Right atrium auricular region (tissue), 2 donors: ENCODE results near the gene ALDH4A1. TPM values are rescaled to one million over a fixed set of nuclear protein-coding genes. Genes with fewer than 3 reads are reported as not detected.
A peak's percentile ranks its signal among the peaks of the same experiment; 100 is the strongest.

ENCODE experiments used
- DNase-seq: peaks from one replicate; pipeline ENCODE4 v3.0.0-alpha.2; 2019; ENCODE audit warnings: low spot score
- H3K27ac ChIP-seq, 2 donors: fragments of 200-600 bp; sonication (generic); 1 replicate in 1 of 2; 2 replicates in 1 of 2; pipeline ENCODE4 v1.5.1; 2016 to 2019
- H3K27me3 ChIP-seq, 2 donors: fragments of 200-600 bp; sonication (generic); one replicate each; pipeline versions ENCODE4 v1.5.1 to v1.6.0; 2017 to 2019
- H3K36me3 ChIP-seq: fragments of 200-600 bp; sonication (generic); one replicate; pipeline ENCODE4 v1.5.1; 2016
- H3K4me1 ChIP-seq, 2 donors: fragments of 200-600 bp; sonication (generic); one replicate each; pipeline versions ENCODE4 v1.5.1 to v1.6.0; 2017 to 2019
- H3K4me3 ChIP-seq, 2 donors: fragments of 200-600 bp; sonication (generic); 1 replicate in 1 of 2; 2 replicates in 1 of 2; pipeline ENCODE4 v1.5.1; 2017 to 2019; ENCODE audit warnings: mild to moderate bottlenecking in 1 of 2, moderate library complexity in 1 of 2
- H3K9me3 ChIP-seq, 2 donors: fragments of 200-600 bp; sonication (generic); one replicate each; pipeline ENCODE4 v1.5.1; 2019
- total RNA-seq, 2 donors: library from RNA; depleted of rRNA; stranded (reverse); fragments of >200 nt; gene quantifications; one replicate each; pipeline ENCODE4 v1.1.0, GENCODE V29; 2016
- TF ChIP-seq, protein P1 (sequence below), 2 donors: fragments of 200-600 bp; sonication (generic); IDR thresholded peaks; one replicate each; pipeline ENCODE4 v1.5.1; 2019; ENCODE audit warnings: antibody characterized with exemption in 2 of 2

ALDH4A1 gene
- total RNA-seq, 2 donors from 2014 or later, result 22.6 to 27.3 TPM

DNA sequence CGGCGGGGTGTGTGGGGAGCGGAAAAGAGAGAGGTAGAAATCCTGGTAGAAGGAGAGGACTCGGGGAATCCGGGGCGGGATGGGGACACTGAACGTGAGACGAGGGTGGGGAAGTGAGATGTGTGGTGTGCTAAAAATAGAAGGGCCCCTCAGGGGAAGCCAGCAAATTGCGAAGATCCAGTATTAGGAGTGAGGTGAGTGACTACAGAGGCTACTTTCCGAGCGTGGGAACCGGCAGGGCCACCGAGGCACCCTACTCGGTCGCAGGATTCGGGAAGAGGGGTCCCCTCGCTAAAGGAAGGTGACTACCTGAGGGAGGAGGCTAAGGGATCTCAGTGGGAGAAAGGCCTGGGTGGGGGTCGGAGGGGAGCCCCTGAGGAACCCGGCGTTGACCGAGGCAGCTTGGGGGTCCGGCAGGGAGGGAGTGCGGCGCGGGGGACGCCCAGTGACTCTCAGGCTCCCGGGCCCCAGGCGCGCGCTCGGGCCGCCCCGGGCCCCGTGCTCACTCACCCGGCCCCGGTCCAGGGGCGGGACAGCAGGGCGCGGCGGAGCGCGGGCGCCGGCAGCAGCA lies 318 bp downstream of the ALDH4A1 start:
- H3K27me3 ChIP-seq, result no peaks in the 10 kb centered on the region
- H3K36me3 ChIP-seq, result no peaks in the 10 kb centered on the region
- H3K4me3 ChIP-seq, result peak overlapping the region; percentile 80 to 83
- H3K4me1 ChIP-seq, result peaks cover 0 to 24% of the 10 kb centered on the region in 2 donors
- DNase-seq, result no peak
- no peaks in the 10 kb centered on the region for H3K9me3 ChIP-seq
- H3K27ac ChIP-seq, result peak overlapping the region; percentile 88 to 93
- TF ChIP-seq, protein P1, sequence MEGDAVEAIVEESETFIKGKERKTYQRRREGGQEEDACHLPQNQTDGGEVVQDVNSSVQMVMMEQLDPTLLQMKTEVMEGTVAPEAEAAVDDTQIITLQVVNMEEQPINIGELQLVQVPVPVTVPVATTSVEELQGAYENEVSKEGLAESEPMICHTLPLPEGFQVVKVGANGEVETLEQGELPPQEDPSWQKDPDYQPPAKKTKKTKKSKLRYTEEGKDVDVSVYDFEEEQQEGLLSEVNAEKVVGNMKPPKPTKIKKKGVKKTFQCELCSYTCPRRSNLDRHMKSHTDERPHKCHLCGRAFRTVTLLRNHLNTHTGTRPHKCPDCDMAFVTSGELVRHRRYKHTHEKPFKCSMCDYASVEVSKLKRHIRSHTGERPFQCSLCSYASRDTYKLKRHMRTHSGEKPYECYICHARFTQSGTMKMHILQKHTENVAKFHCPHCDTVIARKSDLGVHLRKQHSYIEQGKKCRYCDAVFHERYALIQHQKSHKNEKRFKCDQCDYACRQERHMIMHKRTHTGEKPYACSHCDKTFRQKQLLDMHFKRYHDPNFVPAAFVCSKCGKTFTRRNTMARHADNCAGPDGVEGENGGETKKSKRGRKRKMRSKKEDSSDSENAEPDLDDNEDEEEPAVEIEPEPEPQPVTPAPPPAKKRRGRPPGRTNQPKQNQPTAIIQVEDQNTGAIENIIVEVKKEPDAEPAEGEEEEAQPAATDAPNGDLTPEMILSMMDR (IDR thresholded peaks at IDR 0.05), result no peak

DNA sequence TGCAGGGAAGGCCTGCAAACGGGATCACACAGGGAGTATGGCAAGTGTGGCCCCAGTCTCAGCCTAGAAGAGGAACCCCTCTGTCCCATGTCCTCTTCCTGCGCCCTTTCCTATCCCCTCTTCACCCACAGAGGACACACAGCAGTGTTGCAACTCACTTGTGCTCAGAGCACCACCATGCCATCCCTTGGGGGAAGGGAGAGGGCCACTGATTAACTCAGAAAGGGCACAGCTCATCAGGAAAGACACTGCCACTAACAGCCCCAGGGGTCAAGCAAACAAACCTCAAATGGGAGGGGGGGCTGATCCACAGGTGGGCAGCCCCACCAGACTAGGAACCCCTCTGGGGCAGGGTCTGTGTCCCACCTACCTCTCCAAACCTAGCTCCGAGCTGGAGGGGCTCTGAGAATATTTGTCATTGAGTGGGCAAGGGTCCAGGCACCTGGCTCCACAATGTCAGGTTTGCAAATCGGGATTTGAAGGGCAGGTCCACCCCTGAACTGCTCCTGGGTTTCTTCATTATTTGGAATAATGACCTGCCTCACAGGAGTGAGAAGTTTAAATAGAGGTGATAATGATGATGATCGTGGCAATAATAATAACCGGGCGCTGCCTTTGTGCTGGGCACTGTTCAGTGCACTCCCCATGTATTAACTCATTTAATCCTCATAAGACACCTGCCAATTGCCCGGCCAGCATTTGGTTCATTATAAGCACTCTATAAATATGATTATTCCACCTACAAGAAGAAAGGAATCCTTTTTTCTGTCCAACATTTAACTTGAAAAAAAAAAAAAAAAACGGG lies 1.0 kb downstream of the ALDH4A1 start:
- peak overlapping the region; percentile 88 to 93 for H3K27ac ChIP-seq
- no peaks in the 10 kb centered on the region for H3K9me3 ChIP-seq
- TF ChIP-seq, protein P1 (IDR thresholded peaks at IDR 0.05), result no peak
- peaks cover 0 to 21% of the 10 kb centered on the region in 2 donors for H3K4me1 ChIP-seq
- no peaks in the 10 kb centered on the region for H3K27me3 ChIP-seq
- H3K4me3 ChIP-seq, result peak overlapping the region; percentile 80 to 83
- no peak for DNase-seq
- no peaks in the 10 kb centered on the region for H3K36me3 ChIP-seq

DNA sequence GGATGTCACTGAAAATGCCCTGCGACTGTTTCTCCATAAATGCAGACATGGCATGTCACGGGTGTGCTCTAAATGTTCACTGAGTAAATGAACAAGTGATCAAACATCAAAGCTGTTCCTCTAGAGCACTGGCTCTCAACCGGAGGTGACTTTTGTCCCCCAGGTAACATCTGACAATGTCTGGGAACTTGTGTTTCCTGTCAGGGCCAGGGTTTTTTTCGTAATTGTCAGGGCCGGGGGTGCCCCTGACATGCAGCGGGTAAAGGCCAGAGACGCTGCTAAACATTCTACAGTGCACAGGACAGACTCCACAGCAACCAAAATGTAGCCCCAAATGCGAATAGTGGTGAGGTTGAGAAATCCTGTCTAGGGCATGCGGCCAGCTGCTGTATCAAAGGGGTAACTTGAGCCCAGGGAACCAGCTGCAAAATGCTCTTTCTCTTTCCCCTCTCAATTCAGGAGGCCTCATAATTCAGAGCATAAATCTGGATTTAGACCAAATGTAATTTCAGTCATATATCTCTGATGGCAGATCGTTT lies 2.0 kb downstream of the ALDH4A1 start:
- no peak overlapping the region for H3K4me3 ChIP-seq
- TF ChIP-seq, protein P1 (IDR thresholded peaks at IDR 0.05), result no peak
- H3K27me3 ChIP-seq, result no peaks in the 10 kb centered on the region
- H3K27ac ChIP-seq, result no peak overlapping the region
- no peak for DNase-seq
- no peaks in the 10 kb centered on the region for H3K36me3 ChIP-seq
- peaks cover 0 to 21% of the 10 kb centered on the region in 2 donors for H3K4me1 ChIP-seq
- H3K9me3 ChIP-seq, result no peaks in the 10 kb centered on the region

DNA sequence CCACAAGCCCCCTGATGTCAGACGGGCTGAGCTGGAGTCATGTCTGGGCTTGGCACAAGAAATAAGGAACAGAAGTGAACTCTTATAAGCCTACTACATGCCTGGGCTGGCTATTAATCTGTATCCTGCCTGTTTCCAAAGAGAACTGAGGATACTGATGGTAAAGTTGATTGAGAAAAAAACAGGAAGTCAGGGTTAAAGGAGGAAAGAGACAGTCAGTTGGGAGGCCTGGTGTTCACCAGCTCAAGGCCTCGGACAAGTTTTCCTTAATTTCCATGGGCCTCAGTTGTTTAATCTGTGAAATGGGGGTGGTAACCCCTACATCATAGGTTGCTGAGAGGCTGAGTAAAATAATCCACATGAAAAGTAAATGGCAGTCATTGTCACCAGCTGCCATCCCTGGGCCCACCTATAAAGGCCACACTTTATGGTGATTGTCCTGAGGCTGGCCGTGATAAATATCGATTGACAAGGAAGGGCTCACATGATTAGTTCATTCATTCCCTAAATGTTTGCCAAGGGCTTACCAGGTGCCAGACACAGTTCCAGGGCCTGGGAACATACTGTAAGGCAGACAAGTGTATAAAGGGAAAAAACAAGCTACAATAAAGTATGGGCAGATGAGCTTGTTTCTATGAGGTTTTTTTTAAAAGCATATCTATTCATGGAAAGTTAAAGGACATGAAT lies 2.8 kb downstream of the ALDH4A1 start:
- peaks cover 0 to 22% of the 10 kb centered on the region in 2 donors for H3K4me1 ChIP-seq
- no peak for DNase-seq
- no peak overlapping the region for H3K4me3 ChIP-seq
- no peaks in the 10 kb centered on the region for H3K27me3 ChIP-seq
- H3K36me3 ChIP-seq, result no peaks in the 10 kb centered on the region
- TF ChIP-seq, protein P1 (IDR thresholded peaks at IDR 0.05), result no peak
- H3K9me3 ChIP-seq, result no peaks in the 10 kb centered on the region
- no peak overlapping the region for H3K27ac ChIP-seq

DNA sequence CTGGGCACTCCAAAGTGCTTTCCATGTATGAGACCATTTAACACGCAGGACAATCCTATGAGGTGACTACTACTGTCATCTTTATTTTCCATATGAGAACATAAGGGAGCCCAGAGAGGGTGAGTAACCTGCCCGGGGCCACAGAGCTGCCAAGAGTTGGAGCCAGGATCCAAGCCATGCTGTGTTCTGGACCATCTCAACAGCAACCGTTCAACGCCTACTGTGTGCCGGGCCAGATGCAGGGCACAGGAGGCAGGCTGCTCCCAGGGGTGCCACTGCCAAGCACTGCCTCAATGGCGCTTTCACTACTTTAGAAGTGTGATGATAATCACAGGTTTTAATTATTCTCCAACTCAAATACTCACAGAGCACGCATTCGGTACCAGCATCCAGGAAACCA lies 3.8 kb downstream of the ALDH4A1 start:
- Histone ChIP-seq H3K4me3 (no peak overlapping the region), H3K27ac (no peak overlapping the region), H3K9me3 (no peaks in the 10 kb centered on the region), H3K27me3 (no peaks in the 10 kb centered on the region), H3K4me1 (peaks cover 0 to 28% of the 10 kb centered on the region in 2 donors), H3K36me3 (no peaks in the 10 kb centered on the region)
- no peak for DNase-seq
- TF ChIP-seq, protein P1 (IDR thresholded peaks at IDR 0.05), result no peak
